ENCODE measurements around the gene SYNC.

Gene SYNC

GRCh38 chr1:32718527-32718926 is 16.0 kb upstream of the SYNC start:
- H3K4me3 ChIP-seq (ENCODE audit: low read depth, low read length): no peak overlapping the region
- H3K27ac ChIP-seq: no peak overlapping the region
- H3K36me3 ChIP-seq (replicated peaks): no peaks in the 10 kb centered on the region
- no peak for TF ChIP-seq CTCF (IDR thresholded peaks at IDR 0.05; ENCODE audit: low read depth, low read length, missing control alignments)
- in situ Hi-C loops (cut with HindIII; ENCODE audit: low pct_ligation_motif_present, low sequenced_read_pairs): no loop called here
- no peak for DNase-seq
- H3K27me3 ChIP-seq (replicated peaks): no peaks in the 10 kb centered on the region

GRCh38 chr1:32718036-32718435 is 15.5 kb upstream of the SYNC start:
- TF ChIP-seq CTCF (IDR thresholded peaks at IDR 0.05; ENCODE audit: low read depth, low read length, missing control alignments): no peak
- H3K4me3 ChIP-seq (ENCODE audit: low read depth, low read length): no peak overlapping the region
- H3K27me3 ChIP-seq (replicated peaks): no peaks in the 10 kb centered on the region
- no peak overlapping the region for H3K27ac ChIP-seq
- H3K36me3 ChIP-seq (replicated peaks): no peaks in the 10 kb centered on the region
- in situ Hi-C loops (cut with HindIII; ENCODE audit: low pct_ligation_motif_present, low sequenced_read_pairs): no loop called here
- DNase-seq: no peak

GRCh38 chr1:32717503-32717902 is 14.9 kb upstream of the SYNC start:
- no peak for DNase-seq
- no peak overlapping the region for H3K27ac ChIP-seq
- H3K4me3 ChIP-seq (ENCODE audit: low read depth, low read length): no peak overlapping the region
- H3K36me3 ChIP-seq (replicated peaks): no peaks in the 10 kb centered on the region
- H3K27me3 ChIP-seq (replicated peaks): no peaks in the 10 kb centered on the region
- TF ChIP-seq CTCF (IDR thresholded peaks at IDR 0.05; ENCODE audit: low read depth, low read length, missing control alignments): no peak
- in situ Hi-C loops (cut with HindIII; ENCODE audit: low pct_ligation_motif_present, low sequenced_read_pairs): no loop called here

DNA sequence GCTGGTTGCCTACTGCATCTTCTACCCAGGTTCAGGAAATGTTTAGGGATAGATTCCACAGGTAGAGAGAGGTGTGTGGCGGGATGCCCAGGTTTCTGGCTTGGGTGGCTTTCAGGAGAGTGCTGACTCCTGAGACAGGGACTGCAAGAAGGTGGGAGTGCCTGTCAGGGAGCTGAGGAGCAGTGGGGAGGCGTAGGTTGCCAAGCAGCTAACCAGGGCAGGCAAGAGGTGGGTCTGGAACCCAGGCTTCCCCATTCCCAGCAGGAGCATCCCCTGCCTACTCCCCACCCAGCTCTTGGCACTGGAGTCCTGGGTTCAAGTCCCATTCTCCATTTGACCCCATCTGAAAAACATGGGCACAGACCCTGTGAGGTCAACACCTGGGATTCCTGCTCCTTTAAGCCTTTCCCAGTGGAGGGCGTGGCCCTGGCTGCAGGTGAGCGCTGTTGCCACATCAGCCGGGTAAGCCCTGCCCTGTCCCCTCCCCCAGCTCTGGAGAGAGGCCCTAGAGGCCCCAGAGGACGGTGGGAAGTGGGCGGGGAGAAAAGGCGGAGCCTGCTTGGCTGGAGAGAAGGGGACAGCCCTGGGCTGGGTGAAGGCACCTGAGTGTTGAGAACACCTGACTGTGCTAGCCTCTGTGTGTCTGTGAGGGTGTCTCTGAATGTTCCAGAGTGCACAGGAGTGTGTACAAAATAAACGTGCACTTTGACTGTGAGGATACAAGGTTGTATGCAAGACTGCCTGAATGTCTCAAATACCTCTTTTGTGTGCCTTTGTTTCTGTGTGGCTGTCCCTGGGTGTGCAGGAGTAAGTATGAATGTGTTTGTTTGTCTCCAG is 14.0 kb upstream of the SYNC start:
- Histone ChIP-seq H3K27ac (no peak overlapping the region), H3K36me3 (replicated peaks) (no peaks in the 10 kb centered on the region), H3K4me3 (ENCODE audit: low read depth, low read length) (no peak overlapping the region), H3K27me3 (replicated peaks) (no peaks in the 10 kb centered on the region)
- no peak for DNase-seq
- in situ Hi-C loops (cut with HindIII; ENCODE audit: low pct_ligation_motif_present, low sequenced_read_pairs): no loop called here
- TF ChIP-seq CTCF (IDR thresholded peaks at IDR 0.05; ENCODE audit: low read depth, low read length, missing control alignments): no peak

DNA sequence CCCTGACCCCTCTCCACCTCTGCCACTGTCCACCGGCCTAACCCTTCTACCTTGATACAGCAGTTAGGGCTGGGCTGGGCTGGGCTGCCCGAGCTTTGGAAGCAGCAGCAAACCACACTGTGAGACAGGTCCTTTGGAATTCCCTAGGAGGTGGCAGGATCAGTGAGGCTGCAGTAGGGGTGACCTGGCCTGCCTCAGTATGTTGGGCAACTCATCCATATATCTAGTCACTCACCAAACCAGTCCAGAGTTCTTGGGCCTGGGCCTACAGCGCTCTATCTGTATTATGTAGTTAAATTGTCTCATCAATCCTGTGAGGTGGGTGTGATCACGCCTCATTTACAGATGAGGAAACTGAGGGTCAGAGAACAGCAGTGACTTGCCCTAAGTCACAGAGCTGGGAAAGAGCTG is 13.3 kb upstream of the SYNC start:
- Histone ChIP-seq H3K36me3 (replicated peaks) (no peaks in the 10 kb centered on the region), H3K4me3 (ENCODE audit: low read depth, low read length) (no peak overlapping the region), H3K27me3 (replicated peaks) (no peaks in the 10 kb centered on the region), H3K27ac (no peak overlapping the region)
- no peak for DNase-seq
- TF ChIP-seq CTCF (IDR thresholded peaks at IDR 0.05; ENCODE audit: low read depth, low read length, missing control alignments): no peak
- in situ Hi-C loops (cut with HindIII; ENCODE audit: low pct_ligation_motif_present, low sequenced_read_pairs): no loop called here

- Histone ChIP-seq H3K36me3 (replicated peaks) (no peaks in the 10 kb centered on the region), H3K4me3 (ENCODE audit: low read depth, low read length) (no peak overlapping the region), H3K27me3 (replicated peaks) (no peaks in the 10 kb centered on the region), H3K27ac (no peak overlapping the region)
- in situ Hi-C loops (cut with HindIII; ENCODE audit: low pct_ligation_motif_present, low sequenced_read_pairs): no loop called here
- DNase-seq: no peak
- TF ChIP-seq CTCF (IDR thresholded peaks at IDR 0.05; ENCODE audit: low read depth, low read length, missing control alignments): no peak
Observed at GRCh38 chr1:32714277-32714676, 11.7 kb upstream of the SYNC start.

All from brain microvascular endothelial cell (primary cell).